Measurements from ENCODE around the gene TARP.

Gene TARP

GRCh38 chr7:38321515-38321944 lies 48.1 kb upstream of the TARP start:
- Histone ChIP-seq H3K9me3 (ENCODE audit: control insufficient read depth, insufficient read depth, low read length) (no peaks in the 10 kb centered on the region), H3K4me3 (ENCODE audit: insufficient read depth, low read depth, low read length) (no peak overlapping the region), H3K18ac (ENCODE audit: low read depth, low read length) (no peak overlapping the region), H4K20me1 (ENCODE audit: insufficient read depth, low read length) (no peaks in the 10 kb centered on the region), H2BK120ac (ENCODE audit: low read depth, low read length) (peak overlapping the region; percentile 16), H3K27me3 (ENCODE audit: control insufficient read depth, insufficient read depth, low read length) (peaks cover 3% of the 10 kb centered on the region), H2AFZ (replicated peaks; ENCODE audit: low read length, poor library complexity) (peak overlapping the region; percentile 66), H3K4me2 (ENCODE audit: low read depth, low read length) (peak overlapping the region; percentile 34), H3K23ac (ENCODE audit: low read depth, low read length) (peak overlapping the region; percentile 22; the same call in 1 of the 2 replicates), H3K27ac (ENCODE audit: insufficient read depth, low read length) (peak overlapping the region; percentile 6; the same call in 1 of the 2 replicates), H4K8ac (ENCODE audit: low read depth in 2 of 2, low read length in 2 of 2) (peak overlapping the region in 1 of 2 experiments; percentile 59; a peak in 1 of 4 replicates), H3K79me1 (ENCODE audit: low read depth in 1 of 2, low read length in 2 of 2) (no peaks in the 10 kb centered on the region), H3K9me1 (ENCODE audit: insufficient read depth, low read length) (peaks cover 15% of the 10 kb centered on the region; the same call in 1 of the 2 replicates), H3K56ac (ENCODE audit: extremely low read depth, insufficient read depth, low read length) (no peak overlapping the region), H3K36me3 (ENCODE audit: control insufficient read depth, insufficient read depth, low read length) (no peaks in the 10 kb centered on the region), H4K5ac (ENCODE audit: low read depth, low read length) (no peak overlapping the region), H2BK5ac (ENCODE audit: low read depth, low read length, poor library complexity, severe bottlenecking) (no peak overlapping the region), H3K4ac (ENCODE audit: low read depth, low read length) (peak overlapping the region; percentile 55), H2AK5ac (ENCODE audit: low read depth, low read length) (no peak overlapping the region), H2AK9ac (replicated peaks; ENCODE audit: low read depth, low read length, poor library complexity) (no peak overlapping the region), H2BK15ac (ENCODE audit: low read depth, low read length) (no peak overlapping the region), H3K14ac (replicated peaks; ENCODE audit: low read depth, low read length) (no peak overlapping the region), H4K91ac (ENCODE audit: insufficient read depth, low read depth, low read length) (0 out of 2 replicates have a peak overlapping the region, but pooled peaks have one; percentile 3), H2BK20ac (ENCODE audit: low read depth, low read length) (peak overlapping the region; percentile 31), H3K9ac (ENCODE audit: low read depth, low read length) (no peak overlapping the region), H3K4me1 (ENCODE audit: control insufficient read depth, insufficient read depth, low read length) (peaks cover 7% of the 10 kb centered on the region; the same call in 1 of the 2 replicates)
- BruUV-seq (replicated peaks): no TSS peak
- intact Hi-C loops (cut with micrococcal nuclease) (no loop called here), dilution Hi-C loops (cut with HindIII; ENCODE audit: low sequenced_read_pairs, unreplicated experiment) (no loop called here), in situ Hi-C loops (cut with MboI; ENCODE audit: low sequenced_read_pairs) (no loop called here)
- TF ChIP-seq RCOR1 (IDR thresholded peaks at IDR 0.05; ENCODE audit: insufficient replicate concordance, low read length) (no peak), USF2 (IDR thresholded peaks at IDR 0.05; ENCODE audit: low read depth, low read length) (no peak), CEBPB (IDR thresholded peaks at IDR 0.05; ENCODE audit: low read depth, low read length) (peak; percentile 69), CHD1 (IDR thresholded peaks at IDR 0.05; ENCODE audit: low read depth, low read length) (no peak), NFE2L2 (IDR thresholded peaks at IDR 0.05; ENCODE audit: low read depth, low read length) (no peak), FOS (IDR thresholded peaks at IDR 0.05; ENCODE audit: low read depth, low read length) (peak; percentile 81; the same call in 1 of the 2 replicates), BHLHE40 (IDR thresholded peaks at IDR 0.05; ENCODE audit: low read depth, low read length) (no peak), POLR2A (IDR thresholded peaks at IDR 0.05; ENCODE audit: low read depth, low read length) (no peak), SMC3 (IDR thresholded peaks at IDR 0.05; ENCODE audit: low read depth, low read length) (no peak), MXI1 (IDR thresholded peaks at IDR 0.05; ENCODE audit: borderline replicate concordance, low read depth, low read length) (no peak), ELK1 (IDR thresholded peaks at IDR 0.05; ENCODE audit: borderline replicate concordance, low read depth, low read length) (no peak), MAFK (IDR thresholded peaks at IDR 0.05; ENCODE audit: low read depth, low read length) (peak; percentile 15; the same call in 1 of the 2 replicates), MAZ (IDR thresholded peaks at IDR 0.05; ENCODE audit: borderline replicate concordance, low read depth, low read length) (no peak), RAD21 (IDR thresholded peaks at IDR 0.05; ENCODE audit: low read length) (no peak), RFX5 (IDR thresholded peaks at IDR 0.05; ENCODE audit: low read depth, low read length) (no peak)
- TF ChIP-seq, protein P1, sequence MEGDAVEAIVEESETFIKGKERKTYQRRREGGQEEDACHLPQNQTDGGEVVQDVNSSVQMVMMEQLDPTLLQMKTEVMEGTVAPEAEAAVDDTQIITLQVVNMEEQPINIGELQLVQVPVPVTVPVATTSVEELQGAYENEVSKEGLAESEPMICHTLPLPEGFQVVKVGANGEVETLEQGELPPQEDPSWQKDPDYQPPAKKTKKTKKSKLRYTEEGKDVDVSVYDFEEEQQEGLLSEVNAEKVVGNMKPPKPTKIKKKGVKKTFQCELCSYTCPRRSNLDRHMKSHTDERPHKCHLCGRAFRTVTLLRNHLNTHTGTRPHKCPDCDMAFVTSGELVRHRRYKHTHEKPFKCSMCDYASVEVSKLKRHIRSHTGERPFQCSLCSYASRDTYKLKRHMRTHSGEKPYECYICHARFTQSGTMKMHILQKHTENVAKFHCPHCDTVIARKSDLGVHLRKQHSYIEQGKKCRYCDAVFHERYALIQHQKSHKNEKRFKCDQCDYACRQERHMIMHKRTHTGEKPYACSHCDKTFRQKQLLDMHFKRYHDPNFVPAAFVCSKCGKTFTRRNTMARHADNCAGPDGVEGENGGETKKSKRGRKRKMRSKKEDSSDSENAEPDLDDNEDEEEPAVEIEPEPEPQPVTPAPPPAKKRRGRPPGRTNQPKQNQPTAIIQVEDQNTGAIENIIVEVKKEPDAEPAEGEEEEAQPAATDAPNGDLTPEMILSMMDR (conservative IDR thresholded peaks at IDR 0.05; ENCODE audit: low read depth, low read length): no peak
- ATAC-seq (ENCODE audit: low read depth) (peak; percentile 77), DNase-seq (peak; percentile 82)
- ChIA-PET POLR2A (ENCODE audit: unreplicated experiment) (no interaction called here), CTCF (interaction anchor here (1.1 to 1.4 kb wide), 4 partner anchors 14 to 106 kb away, joined by 3 to 12 read pairs (median 6); no protein-coding TSS in a partner anchor)
- no CpG with 5 or more reads among the region's 3 CpGs for WGBS, 2 experiments (ENCODE audit: extremely low coverage in 2 of 2, insufficient read length in 1 of 2)
